HG03558 (cell line): Measurements from ENCODE around the gene ANHX.
"Not testable (repeated sequence)": the region's sequence is repeated elsewhere in the genome, so short reads cannot be mapped to it uniquely, and the experiment has no call there.

ENCODE experiments used
- ATAC-seq: cut with Tn5 transposase; IDR thresholded peaks from one replicate; pipeline ENCODE4 v1.9.1; 2021; ENCODE audit warnings: moderate number of reproducible peaks; ENCODE audit not compliant: unreplicated experiment; ENCODE audit errors: extremely low read depth

Gene ANHX

DNA sequence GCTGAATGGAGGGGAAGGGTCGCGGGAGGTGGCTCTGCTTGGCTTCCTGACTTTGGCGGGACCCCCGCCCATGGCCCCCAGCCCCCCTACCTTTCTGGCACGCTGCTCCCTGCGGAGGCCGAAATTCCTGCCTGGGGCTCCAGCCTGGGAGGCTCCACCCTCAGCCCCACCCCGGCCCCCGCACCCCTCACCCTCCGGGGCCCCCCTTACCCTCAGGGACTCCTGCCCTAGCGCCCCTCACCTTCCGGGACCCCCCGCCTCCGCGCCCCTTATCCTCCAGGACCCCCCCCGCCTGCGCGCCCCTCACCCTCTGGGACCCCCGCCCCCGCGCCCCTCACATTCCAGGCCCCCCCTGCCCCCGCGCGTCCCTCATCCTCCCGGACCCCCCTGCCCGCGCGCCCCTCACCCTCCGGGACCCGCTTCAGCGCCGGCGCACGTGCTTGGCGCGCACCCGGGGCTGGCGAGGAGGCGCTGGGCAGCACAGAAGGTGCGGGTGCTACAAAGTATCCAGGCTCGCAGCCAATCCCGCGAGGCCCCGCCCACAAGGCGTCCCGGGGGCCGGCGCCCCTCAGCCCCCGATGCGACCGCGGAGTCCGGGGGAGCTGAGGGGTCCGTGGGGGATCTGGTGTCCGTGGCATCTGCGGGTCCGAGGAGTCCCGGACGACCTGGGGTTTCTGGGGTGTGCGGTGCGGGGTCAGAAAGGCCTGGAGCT lies at the start of gene ANHX:
Gene ANHX, minus strand, starts transcription at position 477 of the 712 bp plus-strand sequence. CDS start 1,521 bp downstream, outside the sequence.
- no peak for ATAC-seq

DNA sequence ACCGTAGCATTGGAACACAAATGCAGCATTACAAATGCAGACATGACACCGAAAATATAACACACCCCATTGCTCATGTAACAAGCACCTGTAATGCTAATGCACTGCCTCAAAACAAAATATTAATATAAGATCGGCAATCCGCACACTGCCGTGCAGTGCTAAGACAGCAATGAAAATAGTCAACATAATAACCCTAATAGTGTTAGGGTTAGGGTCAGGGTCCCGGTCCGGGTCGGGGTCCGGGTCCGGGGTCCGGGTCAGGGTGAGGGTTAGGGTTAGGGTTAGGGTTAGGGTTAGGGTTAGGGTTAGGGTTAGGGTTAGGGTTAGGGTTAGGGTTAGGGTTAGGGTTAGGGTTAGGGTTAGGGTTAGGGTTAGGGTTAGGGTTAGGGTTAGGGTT lies 29.0 kb upstream of the ANHX start:
- not testable (repeated sequence) for ATAC-seq

DNA sequence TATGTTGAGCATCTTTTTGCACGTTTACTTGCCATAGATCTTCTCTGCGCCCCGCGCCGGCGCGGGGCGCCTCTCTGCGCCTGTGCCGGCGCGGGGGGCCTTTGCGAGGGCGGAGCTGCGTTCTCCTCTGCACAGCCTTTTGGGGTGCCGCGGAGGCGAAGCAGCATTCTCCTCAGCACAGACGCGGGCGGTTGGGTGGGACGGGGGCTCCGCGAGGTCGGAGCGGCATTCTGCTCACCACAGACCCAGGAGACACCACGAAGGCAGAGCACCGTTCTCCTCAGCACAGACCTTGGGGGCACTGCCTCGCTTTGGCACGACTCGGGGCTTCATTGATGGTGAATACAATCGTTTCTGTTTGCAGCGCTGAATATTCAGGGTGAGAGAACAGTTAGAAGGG lies 28.5 kb upstream of the ANHX start:
- no peak for ATAC-seq

DNA sequence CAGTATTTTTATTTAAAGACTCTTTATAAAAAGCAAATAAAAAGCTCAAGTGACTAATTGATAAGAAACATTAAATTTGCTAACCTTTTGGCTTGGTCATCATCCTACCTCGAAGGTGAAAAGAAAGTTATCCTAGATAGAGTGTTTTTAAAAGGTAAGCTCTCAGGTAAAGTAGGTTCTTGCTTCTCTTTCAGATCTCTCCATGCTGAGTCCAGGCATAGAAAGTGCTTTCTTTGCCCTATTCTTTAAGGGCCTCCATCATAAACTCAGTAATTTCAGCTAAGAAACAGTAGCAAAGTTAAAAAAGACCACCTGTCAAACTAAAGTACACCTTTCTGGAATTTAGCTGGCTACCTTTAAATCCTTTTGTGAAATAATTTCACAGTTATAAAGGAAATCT lies 20.6 kb upstream of the ANHX start:
- no peak for ATAC-seq

DNA sequence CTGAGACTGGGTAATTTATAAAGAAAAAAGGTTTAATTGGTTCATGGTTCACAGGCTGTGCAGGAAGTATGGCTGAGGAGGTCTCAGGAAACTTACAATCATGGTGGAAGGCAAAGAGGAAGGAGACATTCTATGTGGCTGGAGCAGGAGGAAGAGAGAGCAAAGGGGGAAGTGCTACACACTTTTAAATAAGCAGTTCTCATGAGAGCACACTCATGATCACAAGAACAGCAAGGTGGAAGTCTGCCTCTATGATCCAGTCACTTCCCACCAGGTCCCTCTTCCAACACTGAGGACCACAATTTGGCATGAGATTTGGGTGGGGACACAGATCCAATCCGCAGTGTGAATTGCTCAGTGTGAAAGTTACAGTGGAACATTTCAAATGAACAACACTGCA lies 20.2 kb upstream of the ANHX start:
- ATAC-seq, result not testable (repeated sequence)

DNA sequence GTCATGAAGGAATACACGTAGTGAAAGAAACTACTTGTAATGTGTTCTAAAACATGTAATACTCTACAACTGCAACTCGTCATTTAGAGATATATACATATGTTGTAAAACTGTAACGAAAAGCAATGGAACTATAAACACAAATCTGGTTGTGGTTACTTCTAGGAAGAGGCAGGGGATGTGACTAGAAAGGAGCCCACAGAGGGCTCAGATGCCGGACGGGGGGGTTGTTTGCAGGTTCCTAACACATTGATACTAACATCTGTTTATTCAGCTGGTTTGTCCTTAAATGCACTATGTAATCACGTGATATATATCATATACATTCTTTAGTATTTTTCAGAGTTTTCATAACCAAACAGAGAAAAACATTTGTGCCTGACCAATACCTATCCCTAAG lies 16.1 kb upstream of the ANHX start:
- ATAC-seq, result no peak

DNA sequence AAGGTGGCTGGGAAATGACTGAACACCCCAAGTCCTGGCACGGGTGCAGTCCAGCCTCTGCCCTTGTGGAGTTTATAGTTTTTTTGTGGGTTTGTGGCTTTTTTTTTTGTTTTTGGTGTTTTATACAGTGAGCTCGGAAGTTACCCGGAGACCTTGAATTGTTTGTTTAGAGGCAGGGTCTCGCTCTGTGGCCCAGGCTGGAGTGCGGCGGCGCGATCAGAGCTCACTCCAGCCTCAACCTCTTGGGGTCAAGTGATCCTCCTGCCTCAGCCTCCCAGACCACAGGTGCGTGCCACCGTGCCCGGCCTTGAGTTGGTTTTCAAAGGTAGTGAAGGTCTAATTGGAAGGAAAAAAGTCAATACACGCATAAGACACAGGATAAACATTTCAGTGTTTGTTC lies 879 bp upstream of the ANHX start:
- ATAC-seq, result no peak

DNA sequence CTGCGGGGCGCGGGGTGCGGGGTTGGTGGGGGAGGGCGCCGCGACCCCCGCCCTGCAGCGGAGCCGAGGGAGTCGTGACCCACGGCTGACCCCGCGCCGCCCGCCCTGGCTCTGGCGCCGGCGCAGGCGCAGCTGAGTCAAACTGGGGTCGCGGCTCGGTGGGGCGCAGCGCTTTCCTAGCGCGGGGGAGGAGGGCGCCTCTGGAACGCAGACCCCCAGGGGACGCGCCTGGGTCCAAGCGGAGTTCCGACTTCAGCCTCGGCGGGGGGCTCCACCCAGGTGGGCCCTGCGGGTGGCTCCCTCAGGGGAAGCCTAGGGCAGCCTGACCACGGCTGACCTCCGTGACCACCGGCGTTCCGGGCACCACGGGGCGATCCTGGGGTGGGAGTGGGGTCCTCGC lies 467 bp upstream of the ANHX start:
- ATAC-seq, result no peak

DNA sequence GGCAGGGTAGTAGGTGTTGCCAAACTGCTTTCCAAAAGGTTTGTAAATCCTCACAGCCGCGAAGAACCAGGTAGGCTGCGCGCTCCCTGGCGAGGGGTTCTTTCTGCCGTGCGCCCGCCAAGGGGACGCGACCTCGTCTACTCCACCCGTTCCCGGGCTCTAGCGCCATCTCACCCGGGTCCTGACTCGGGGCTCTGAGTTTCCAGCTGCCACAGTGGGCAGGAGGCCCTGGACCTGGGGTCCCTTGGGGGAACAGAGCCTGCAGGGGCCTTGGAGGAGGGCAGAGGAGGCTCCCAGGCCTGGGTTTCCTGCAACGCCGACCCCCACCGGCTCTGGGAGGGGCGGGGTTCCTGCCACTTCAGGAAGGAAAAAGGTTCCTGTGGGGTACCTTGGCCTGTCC lies 706 bp downstream of the ANHX start:
- ATAC-seq, result no peak

DNA sequence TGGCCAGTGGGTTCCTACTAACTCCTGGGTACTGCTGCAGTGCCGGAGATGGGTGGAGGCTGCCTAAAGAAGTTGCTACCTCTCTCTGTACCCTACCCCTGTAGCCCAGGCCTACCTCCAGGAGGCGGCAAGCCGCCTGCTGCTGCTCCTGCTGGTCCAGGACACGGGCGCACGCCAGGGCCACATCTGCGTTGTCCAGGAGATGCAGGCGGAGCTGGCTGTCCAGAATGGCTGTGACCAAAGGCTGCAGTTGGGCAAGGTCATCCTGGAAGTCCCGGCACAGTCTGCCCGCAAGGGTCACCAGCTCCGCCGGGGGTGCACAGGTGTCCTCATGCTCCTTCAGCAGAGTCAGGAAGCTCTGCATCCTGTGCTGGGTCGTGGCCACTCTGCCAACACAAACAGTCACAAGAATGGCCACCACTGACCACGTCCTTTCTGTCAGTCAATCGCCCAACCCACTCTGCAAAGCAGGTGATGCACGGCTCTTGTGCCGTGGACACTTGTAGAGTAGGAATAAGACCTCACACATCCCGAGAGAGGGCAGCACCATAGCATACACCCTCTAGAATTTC lies 1.6 kb downstream of the ANHX start:
- no peak for ATAC-seq

DNA sequence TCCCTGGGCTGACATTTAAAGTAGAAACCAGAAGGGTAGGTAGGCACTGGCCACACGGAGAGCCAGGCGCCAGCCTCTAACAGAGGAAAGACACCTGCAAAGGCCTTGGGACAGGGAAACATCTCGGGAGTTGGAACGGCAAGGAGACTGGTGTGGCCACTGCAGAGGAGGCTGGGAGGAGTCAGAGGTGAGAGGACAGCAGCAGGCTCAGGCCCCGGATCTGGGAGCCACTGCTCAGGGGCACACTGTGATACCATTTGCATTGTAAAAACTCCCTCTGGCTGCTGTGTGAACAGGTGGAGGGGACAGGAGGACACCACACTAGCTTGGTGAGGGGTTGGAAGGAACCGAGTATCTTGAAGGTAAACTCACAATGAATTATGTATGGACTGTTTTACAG lies 2.7 kb downstream of the ANHX start:
- no peak for ATAC-seq

DNA sequence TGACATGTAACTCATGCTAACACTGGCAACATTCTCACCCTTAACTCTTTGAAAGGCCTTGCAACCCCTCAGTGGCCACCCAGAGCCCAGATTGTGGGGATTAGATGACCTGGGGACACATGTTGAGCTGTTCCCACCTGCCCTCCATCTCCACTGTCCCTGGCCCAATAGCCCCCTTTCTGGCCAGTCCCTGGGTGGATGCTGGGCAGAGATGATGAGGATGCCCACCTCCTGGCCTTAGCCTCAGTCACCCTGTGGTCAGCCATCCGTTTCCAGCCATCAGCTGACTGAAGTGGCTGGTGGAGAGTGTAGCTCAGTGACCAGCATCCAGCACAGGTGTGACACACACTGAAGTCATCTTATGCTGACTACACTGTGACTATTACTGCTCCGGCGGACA lies 4.7 kb downstream of the ANHX start:
- no peak for ATAC-seq

DNA sequence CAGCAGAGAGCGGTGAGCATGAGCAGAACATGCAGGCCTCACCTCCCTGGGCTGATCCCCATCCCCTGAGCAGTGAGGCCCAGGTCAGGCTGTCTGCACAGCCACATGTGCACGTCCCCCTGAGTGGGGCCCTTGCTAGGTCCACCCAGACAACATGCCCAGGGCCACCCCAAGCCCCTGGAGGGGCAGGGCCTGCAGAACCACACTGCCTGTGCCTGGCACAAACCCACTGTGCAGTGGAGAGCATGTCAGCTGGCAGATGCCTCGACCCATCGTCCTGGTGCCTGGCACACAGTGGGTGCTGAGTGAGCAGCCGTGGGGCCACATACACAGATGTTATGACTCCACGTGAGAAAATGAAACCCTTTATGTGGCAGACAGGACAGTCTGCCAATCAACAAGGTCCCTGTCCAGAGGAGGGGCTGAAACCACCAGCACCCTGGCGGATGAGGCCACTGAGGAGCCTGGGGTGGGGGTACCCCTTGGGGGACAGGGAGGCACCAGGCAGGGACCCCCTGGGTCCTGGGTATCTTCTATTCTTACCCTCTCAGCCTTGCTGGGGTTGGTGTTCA lies 8.3 kb downstream of the ANHX start:
- ATAC-seq, result no peak

DNA sequence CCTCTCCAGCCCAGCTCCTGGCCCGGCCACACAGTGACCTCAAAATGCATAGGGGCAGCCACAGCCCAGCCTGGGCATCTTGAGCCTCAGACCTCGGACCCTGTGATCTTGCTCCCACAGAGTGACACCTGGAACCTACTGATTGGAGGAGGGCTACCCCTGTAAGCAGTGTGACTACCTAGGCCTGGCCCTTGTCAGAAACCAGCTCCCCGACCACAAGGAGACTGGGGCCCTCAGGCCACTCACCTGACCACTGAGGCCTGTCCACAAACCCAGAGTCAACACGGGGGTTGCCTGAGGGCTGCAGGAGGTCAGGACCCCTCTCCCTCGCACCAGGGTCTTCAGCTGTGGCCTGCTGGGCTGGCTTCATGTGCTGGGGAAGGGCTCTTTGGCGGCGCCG lies 9.0 kb downstream of the ANHX start:
- no peak for ATAC-seq

DNA sequence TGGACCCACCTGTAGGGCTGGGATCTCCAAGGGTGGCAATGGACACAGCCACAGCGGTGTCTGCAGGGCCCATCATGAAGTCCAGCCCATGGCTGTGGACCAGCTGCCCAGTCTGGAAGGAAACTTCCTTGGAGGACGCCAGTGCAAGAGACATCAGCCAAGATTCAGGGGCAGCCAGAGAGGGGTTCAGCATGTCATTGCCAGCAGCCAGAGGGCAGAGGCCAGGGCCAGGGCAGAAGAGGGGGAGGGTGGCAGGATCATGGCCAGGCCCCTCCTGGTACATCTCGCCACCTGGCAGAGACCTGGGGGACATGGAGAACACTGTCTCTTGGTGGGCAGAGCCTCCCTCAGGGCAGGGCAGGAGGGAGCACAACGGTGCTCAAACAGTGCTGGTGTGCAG lies 10.2 kb downstream of the ANHX start:
- no peak for ATAC-seq

DNA sequence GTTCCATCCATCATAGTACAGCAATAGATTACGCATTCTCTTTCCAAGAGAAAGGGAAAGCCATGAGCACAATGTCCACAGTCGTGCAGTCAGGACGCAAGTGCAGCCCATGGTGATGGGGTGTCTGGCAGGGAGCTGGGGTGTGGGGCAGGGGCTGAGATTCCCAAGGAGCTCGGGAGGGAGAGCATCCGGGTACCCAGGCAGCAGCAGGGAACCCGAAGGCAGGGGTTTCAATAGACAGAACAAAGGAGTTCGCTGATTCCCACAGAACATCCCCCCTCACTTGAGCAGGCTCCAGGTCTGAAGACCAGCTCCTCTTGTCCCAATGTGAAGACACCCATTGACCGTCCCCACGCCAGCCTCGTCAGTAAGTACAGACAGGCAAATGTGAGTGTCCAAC lies 13.5 kb downstream of the ANHX start:
- ATAC-seq, result no peak

DNA sequence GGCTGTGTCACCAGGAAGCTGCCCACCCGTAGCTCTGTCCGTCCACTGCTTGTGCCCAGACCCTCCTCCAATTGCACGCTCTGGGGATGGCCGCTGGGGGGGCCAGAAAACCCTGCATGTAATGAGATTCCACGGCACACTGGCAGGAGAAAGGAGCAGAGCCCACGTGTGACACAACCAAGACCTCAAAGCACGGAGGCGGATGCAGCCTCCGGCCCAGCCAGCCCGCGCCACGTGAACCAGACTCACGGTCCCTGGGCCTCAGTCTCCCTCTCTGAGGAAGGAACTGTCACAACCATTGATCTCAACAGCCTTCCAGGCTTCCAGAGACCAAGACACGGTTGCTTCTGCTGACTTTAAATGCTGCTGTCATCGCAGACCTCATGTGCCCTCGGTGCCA lies 14.4 kb downstream of the ANHX start:
- ATAC-seq, result no peak

DNA sequence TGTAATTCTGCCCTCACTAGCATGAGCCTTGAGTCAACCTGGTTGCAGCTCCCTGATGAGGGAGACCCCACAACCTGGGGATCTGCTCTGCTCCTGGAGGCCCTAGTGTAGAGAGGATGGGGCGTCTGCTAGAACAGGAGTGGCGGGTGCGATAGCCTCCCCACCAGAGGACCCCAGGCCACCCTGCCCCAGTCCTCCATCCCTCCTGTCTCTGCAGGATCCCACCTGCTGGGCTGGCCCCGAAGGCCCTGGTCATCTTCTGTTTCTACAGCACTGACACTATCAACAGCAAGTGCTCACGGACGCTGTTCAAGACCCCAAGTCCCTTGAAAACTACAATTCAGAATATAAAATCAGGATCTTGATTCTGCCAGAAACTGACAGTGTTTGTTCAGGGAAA lies 15.2 kb downstream of the ANHX start:
- no peak for ATAC-seq

DNA sequence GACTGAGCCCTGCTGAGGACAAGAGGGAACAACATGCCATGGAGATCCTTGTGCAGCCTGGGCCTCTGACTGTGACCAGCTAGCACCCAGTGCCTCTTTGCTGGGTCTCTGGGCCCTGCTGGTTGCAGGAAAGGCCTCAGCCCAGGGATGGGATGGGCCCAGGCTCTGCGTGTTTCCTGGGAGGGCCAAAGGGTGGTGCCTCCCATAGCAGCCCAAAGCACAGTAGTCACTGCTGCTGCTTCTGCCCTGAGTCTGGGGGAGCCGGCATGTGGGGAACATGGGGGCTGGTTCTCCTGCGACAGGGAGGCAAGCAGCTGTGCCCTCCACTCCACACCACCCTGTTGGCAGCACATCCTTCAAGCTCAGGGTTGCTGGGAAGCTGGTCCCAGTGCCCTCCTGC lies 18.5 kb downstream of the ANHX start:
- ATAC-seq, result no peak

DNA sequence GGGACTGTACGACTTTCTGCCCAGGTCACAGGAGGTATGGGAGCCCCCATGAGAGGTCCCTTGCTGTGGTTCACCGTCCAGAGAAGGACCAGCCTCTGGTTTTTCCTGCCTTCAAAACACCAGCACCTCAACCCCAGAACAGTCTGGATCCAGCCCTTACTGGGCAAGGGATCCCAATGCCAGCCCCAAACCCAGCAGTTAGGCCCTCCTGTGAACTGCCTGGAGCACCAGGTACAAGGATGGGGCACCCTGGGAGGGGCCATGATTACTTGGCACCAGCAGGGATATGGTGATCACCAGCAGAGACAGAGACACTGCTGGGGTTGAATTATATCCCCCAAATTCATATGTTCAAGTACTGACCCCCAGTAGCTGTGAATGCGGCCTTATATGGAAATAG lies 20.0 kb downstream of the ANHX start:
- no peak for ATAC-seq

DNA sequence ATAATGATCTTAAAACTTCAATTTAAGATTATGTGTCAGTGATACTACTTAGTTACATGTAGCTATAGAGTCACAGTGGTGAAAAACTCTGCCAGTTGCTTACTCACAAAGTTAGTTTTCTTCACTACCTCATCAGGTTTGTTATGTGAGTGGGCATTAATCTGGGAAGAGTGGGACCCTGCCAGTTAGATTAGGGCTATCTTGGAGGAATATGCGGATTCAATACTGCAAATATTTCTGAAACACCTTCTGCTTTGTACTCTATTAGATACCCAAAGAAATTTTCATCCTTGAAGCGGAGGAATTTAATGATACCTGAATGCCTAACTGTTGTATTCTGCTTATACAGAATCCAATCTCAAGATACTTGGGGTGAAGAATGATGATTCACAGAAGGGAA lies 29.3 kb downstream of the ANHX start:
- no peak for ATAC-seq

DNA sequence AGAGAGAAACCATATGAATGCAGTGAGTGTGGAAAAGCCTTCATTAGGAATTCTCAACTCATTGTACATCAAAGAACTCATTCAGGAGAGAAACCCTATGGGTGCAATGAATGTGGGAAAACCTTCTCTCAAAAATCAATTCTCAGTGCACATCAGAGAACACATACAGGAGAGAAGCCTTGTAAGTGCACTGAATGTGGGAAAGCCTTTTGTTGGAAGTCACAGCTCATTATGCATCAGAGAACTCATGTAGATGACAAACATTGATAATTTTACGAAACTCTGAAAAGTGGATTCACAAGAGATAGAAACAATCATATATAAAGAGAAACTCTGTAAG lies 31.4 kb downstream of the ANHX start:
- no peak for ATAC-seq
